H1 (cell line): ENCODE data around the gene COA4.

Source experiments
- CTCF ChIP-seq, 3 experiments: IDR thresholded peaks; 1 replicate in 2 of 3; 2 replicates in 1 of 3; pipeline versions ENCODE4 v1.5.1 to v1.6.1; 2011; ENCODE audit warnings: low read length in 3 of 3, mild to moderate bottlenecking in 3 of 3, inconsistent platforms in 2 of 3, low read depth in 1 of 3, moderate library complexity in 1 of 3; ENCODE audit not compliant: insufficient read depth in 1 of 3; ENCODE audit errors: control extremely low read depth in 1 of 3
- SIN3A ChIP-seq, 2 experiments: IDR thresholded peaks in 1 of 2; conservative IDR thresholded peaks in 1 of 2; 2 replicates each; pipeline ENCODE4 v1.6.1; 2011 to 2012; ENCODE audit warnings: low read length in 2 of 2, improper control_type of control experiment in 1 of 2, low read depth in 1 of 2, mild to moderate bottlenecking in 1 of 2
- SP1 ChIP-seq: IDR thresholded peaks from 2 replicates; pipeline ENCODE4 v1.6.1; 2011; ENCODE audit warnings: low read depth, low read length
- TF ChIP-seq, protein P1 (sequence below): IDR thresholded peaks from 2 replicates; pipeline ENCODE4 v1.6.1; 2012; ENCODE audit warnings: inconsistent platforms

- TF ChIP-seq, protein P1, sequence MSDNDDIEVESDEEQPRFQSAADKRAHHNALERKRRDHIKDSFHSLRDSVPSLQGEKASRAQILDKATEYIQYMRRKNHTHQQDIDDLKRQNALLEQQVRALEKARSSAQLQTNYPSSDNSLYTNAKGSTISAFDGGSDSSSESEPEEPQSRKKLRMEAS, result no peak
- TF ChIP-seq SP1 (no peak), SIN3A (conservative IDR thresholded peaks at IDR 0.05 in 1 of 2, IDR thresholded peaks at IDR 0.05 in 1 of 2; ENCODE audit: low read depth in 1 of 2, low read length in 2 of 2) (no peak), CTCF (IDR thresholded peaks at IDR 0.05; ENCODE audit: control extremely low read depth in 1 of 3, insufficient read depth in 1 of 3, low read depth in 1 of 3, low read length in 3 of 3) (no peak)
Measured at GRCh38 chr11:73889019-73889418, 12.4 kb upstream of the COA4 start.
